ENCODE results near the gene EMILIN1. TPM values are rescaled to one million over a fixed set of nuclear protein-coding genes. Genes with fewer than 3 reads are reported as not detected.

The EMILIN1 gene
- total and polyA plus RNA-seq, 2 of the 8 experiments (the other 6 are each of a cell fraction or from before 2014, with no cell fraction given) = 1.9 to 3.0 TPM

- no peak overlapping the region for H3K18ac ChIP-seq (ENCODE audit: extremely low read depth, low read length)
- no peak overlapping the region for H3K56ac ChIP-seq (replicated peaks; ENCODE audit: insufficient read length, low read depth, low read length)
- no peak overlapping the region for H4K5ac ChIP-seq (ENCODE audit: insufficient read length, low read depth, low read length)
- H3K9ac ChIP-seq (replicated peaks in 1 of 4; ENCODE audit: extremely low read depth in 1 of 4, low read depth in 3 of 4, low read length in 3 of 4) = no peak overlapping the region
- H3K79me2 ChIP-seq (ENCODE audit: control insufficient read depth in 1 of 2, insufficient read depth in 2 of 2, low read length in 2 of 2) = no peaks in the 10 kb centered on the region
- no peak overlapping the region for H3K14ac ChIP-seq (ENCODE audit: insufficient read length)
- no peak overlapping the region for H4K91ac ChIP-seq (replicated peaks; ENCODE audit: insufficient read length, low read length)
- no peak for FAIRE-seq
- H2BK12ac ChIP-seq (ENCODE audit: low read depth, low read length) = no peak overlapping the region
- H2BK120ac ChIP-seq (replicated peaks; ENCODE audit: low read depth, low read length) = no peak overlapping the region
- TF ChIP-seq RFX5 (IDR thresholded peaks at IDR 0.05; ENCODE audit: borderline replicate concordance, low read depth, low read length) (no peak), NANOG (IDR thresholded peaks at IDR 0.05; ENCODE audit: insufficient read depth, low read depth, low read length, poor library complexity, severe bottlenecking) (no peak), CBX8 (IDR thresholded peaks at IDR 0.05; ENCODE audit: borderline replicate concordance, low read depth, low read length) (no peak), KDM5A (IDR thresholded peaks at IDR 0.05; ENCODE audit: low read length) (no peak), GABPA (IDR thresholded peaks at IDR 0.05; ENCODE audit: borderline replicate concordance, insufficient read depth, low read length) (no peak), SRF (IDR thresholded peaks at IDR 0.05; ENCODE audit: low read depth, low read length) (no peak)
- H2BK5ac ChIP-seq (ENCODE audit: low read depth, low read length) = no peak overlapping the region
- ChIA-PET CTCF (ENCODE audit: partially characterized antibody) (interaction anchor here (1.0 to 7.3 kb wide), 3 partner anchors 17 to 120 kb away, joined by 3 to 41 read pairs (median 3); no protein-coding TSS in a partner anchor), POLR2A (ENCODE audit: partially characterized antibody) (interaction anchor here (1.2 to 1.6 kb wide), 3 partner anchors 10 to 20 kb away, joined by 3 to 5 read pairs (median 3); no protein-coding TSS in a partner anchor)
- no peak overlapping the region for H2BK15ac ChIP-seq (ENCODE audit: low read length)
- H3K23me2 ChIP-seq (ENCODE audit: low read depth, low read length) = no peaks in the 10 kb centered on the region
- H3K27ac ChIP-seq (ENCODE audit: low read depth, low read length) = no peak overlapping the region
- H2BK20ac ChIP-seq (ENCODE audit: low read length) = no peak overlapping the region
- no peak overlapping the region for H3K4ac ChIP-seq (replicated peaks; ENCODE audit: insufficient read length, low read depth, low read length)
- no peaks in the 10 kb centered on the region for H3K4me1 ChIP-seq (replicated peaks in 1 of 4; ENCODE audit: control insufficient read depth in 3 of 4, insufficient read depth in 4 of 4, low read length in 3 of 4)
- no peak for DNase-seq (ENCODE audit: low read depth in 1 of 2, low spot score in 2 of 2)
- no peak overlapping the region for H2AFZ ChIP-seq (ENCODE audit: low read length)
- H2AK5ac ChIP-seq (ENCODE audit: low read depth, low read length) = no peak overlapping the region
- no peaks in the 10 kb centered on the region for H3K9me3 ChIP-seq (ENCODE audit: insufficient read depth in 2 of 2, low read depth in 1 of 2, low read length in 1 of 2)
- no peaks in the 10 kb centered on the region for H3K27me3 ChIP-seq (replicated peaks in 1 of 4; ENCODE audit: control insufficient read depth in 3 of 4, extremely low read depth in 1 of 4, insufficient read depth in 3 of 4, low read length in 3 of 4)
- H4K20me1 ChIP-seq (replicated peaks in 1 of 2; ENCODE audit: control insufficient read depth in 1 of 2, insufficient read depth in 2 of 2, low read length in 2 of 2) = peaks cover 0 to 2% of the 10 kb centered on the region in 2 experiments
- H3K79me1 ChIP-seq (ENCODE audit: low read depth, low read length) = no peaks in the 10 kb centered on the region
- H3K4me3 ChIP-seq (ENCODE audit: extremely low read depth in 1 of 4, insufficient read depth in 2 of 4, low read depth in 3 of 4, low read length in 4 of 4) = no peak overlapping the region
- H3K36me3 ChIP-seq (ENCODE audit: control insufficient read depth in 2 of 4, insufficient read depth in 4 of 4, low read length in 3 of 4) = peaks cover 10 to 32% (median 25%) of the 10 kb centered on the region in 4 experiments; a peak in 7 of 8 replicates
- no peak overlapping the region for H3K23ac ChIP-seq (ENCODE audit: insufficient read length)
- no peak overlapping the region for H3K4me2 ChIP-seq (ENCODE audit: insufficient read depth in 1 of 2, low read depth in 2 of 2, low read length in 2 of 2)
- H4K8ac ChIP-seq (ENCODE audit: extremely low read depth, insufficient read depth, low read length) = no peak overlapping the region
- 94% methylated on average over 10 of the region's 10 CpGs; no CpG with 5 or more reads in 1 of the 2 experiments for WGBS, 2 experiments (ENCODE audit: extremely low coverage in 1 of 2, insufficient coverage in 1 of 2, insufficient read length in 1 of 2, insufficient replicate concordance in 2 of 2, low coverage in 1 of 2, low lambda C conversion rate in 2 of 2, missing lambda C conversion rate in 1 of 2)
These were observed 36.2 kb upstream of the EMILIN1 start for GRCh38 chr2:27042159-27042661.

Measured in H1 (cell line).